Mesenchymal stem cell (in vitro differentiated cells and primary cell): ENCODE results near the gene ARID5A.
A peak's percentile ranks its signal among the peaks of the same experiment; 100 is the strongest.

Source experiments
- DNase-seq: peaks from one replicate; pipeline ENCODE4 v3.0.0-alpha.2; 2013
- H2AFZ ChIP-seq: one replicate; pipeline ENCODE4 v1.6.1; 2013; ENCODE audit warnings: low read depth, mild to moderate bottlenecking, control low read depth, inconsistent platforms, low read length, moderate library complexity
- H2AK5ac ChIP-seq: 2 replicates; pipeline ENCODE4 v1.6.1; 2013; ENCODE audit warnings: low read length, moderate library complexity, mild to moderate bottlenecking, inconsistent platforms; ENCODE audit not compliant: severe bottlenecking
- H2BK120ac ChIP-seq: one replicate; pipeline ENCODE4 v1.6.1; 2013; ENCODE audit warnings: low read depth, mild to moderate bottlenecking, inconsistent platforms, low read length, moderate library complexity
- H2BK12ac ChIP-seq, 2 experiments: one replicate each; pipeline ENCODE4 v1.6.1; 2013; ENCODE audit warnings: inconsistent platforms in 2 of 2, low read length in 2 of 2, mild to moderate bottlenecking in 2 of 2, moderate library complexity in 2 of 2, control low read depth in 1 of 2
- H2BK15ac ChIP-seq: one replicate; pipeline ENCODE4 v1.6.1; 2013; ENCODE audit warnings: mild to moderate bottlenecking, low read depth, inconsistent platforms; ENCODE audit not compliant: poor library complexity, severe bottlenecking
- H2BK5ac ChIP-seq: 2 replicates; pipeline ENCODE4 v1.6.1; 2013; ENCODE audit warnings: low read depth, mild to moderate bottlenecking, low read length, control low read depth, inconsistent platforms; ENCODE audit not compliant: poor library complexity, severe bottlenecking
- H3K14ac ChIP-seq, 2 experiments: one replicate each; pipeline ENCODE4 v1.6.1; 2013; ENCODE audit warnings: inconsistent platforms in 2 of 2, low read length in 2 of 2, control low read depth in 1 of 2, mild to moderate bottlenecking in 1 of 2, moderate library complexity in 1 of 2
- H3K18ac ChIP-seq, 2 experiments: one replicate each; pipeline ENCODE4 v1.6.1; 2013; ENCODE audit warnings: inconsistent platforms in 2 of 2, low read length in 2 of 2, control low read depth in 1 of 2, low read depth in 1 of 2, mild to moderate bottlenecking in 1 of 2
- H3K23ac ChIP-seq, 2 experiments: one replicate each; pipeline ENCODE4 v1.6.1; 2013; ENCODE audit warnings: inconsistent platforms in 2 of 2, low read length in 2 of 2, mild to moderate bottlenecking in 2 of 2, moderate library complexity in 2 of 2, control low read depth in 1 of 2
- H3K27ac ChIP-seq: 2 replicates; pipeline ENCODE4 v1.5.1; 2013; ENCODE audit warnings: mild to moderate bottlenecking, moderate library complexity, low read length, control low read depth, inconsistent platforms; ENCODE audit not compliant: poor library complexity, severe bottlenecking
- H3K27me3 ChIP-seq, 2 experiments: 2 replicates each; pipeline versions ENCODE4 v1.6.1 to v1.7.0; 2013; ENCODE audit warnings: low read length in 2 of 2, mild to moderate bottlenecking in 2 of 2, moderate library complexity in 2 of 2, control low read depth in 1 of 2, inconsistent platforms in 1 of 2; ENCODE audit not compliant: control insufficient read depth in 1 of 2, insufficient read depth in 1 of 2
- H3K36me3 ChIP-seq, 2 experiments: 2 replicates each; pipeline versions ENCODE4 v1.6.1 to v1.7.0; 2013; ENCODE audit warnings: low read length in 2 of 2, control low read depth in 1 of 2, inconsistent platforms in 1 of 2, low read depth in 1 of 2, mild to moderate bottlenecking in 1 of 2; ENCODE audit not compliant: insufficient read depth in 2 of 2, control insufficient read depth in 1 of 2
- H3K4ac ChIP-seq, 2 experiments: one replicate each; pipeline ENCODE4 v1.6.1; 2013; ENCODE audit warnings: inconsistent platforms in 2 of 2, low read length in 2 of 2, mild to moderate bottlenecking in 2 of 2, moderate library complexity in 2 of 2, control low read depth in 1 of 2, low read depth in 1 of 2
- H3K4me1 ChIP-seq: 2 replicates; pipeline ENCODE4 v1.6.1; 2013; ENCODE audit warnings: low read depth, low read length, control low read depth; ENCODE audit not compliant: control insufficient read depth, insufficient read depth
- H3K4me2 ChIP-seq: 2 replicates; pipeline ENCODE4 v1.6.1; 2013; ENCODE audit warnings: low read length, mild to moderate bottlenecking, inconsistent platforms; ENCODE audit not compliant: poor library complexity, severe bottlenecking
- H3K4me3 ChIP-seq, 2 experiments: 2 replicates each; pipeline versions ENCODE4 v1.5.1 to v1.7.0; 2013; ENCODE audit warnings: low read length in 2 of 2, mild to moderate bottlenecking in 2 of 2, control low read depth in 1 of 2, low read depth in 1 of 2; ENCODE audit not compliant: insufficient read depth in 1 of 2
- H3K79me1 ChIP-seq: replicated peaks from 2 replicates; pipeline ENCODE4 v1.6.1; 2013; ENCODE audit warnings: mild to moderate bottlenecking, control low read depth, low read length, inconsistent platforms; ENCODE audit not compliant: poor library complexity, severe bottlenecking
- H3K9ac ChIP-seq: 2 replicates; pipeline ENCODE4 v1.7.0; 2013; ENCODE audit warnings: mild to moderate bottlenecking, low read length, moderate library complexity
- H3K9me3 ChIP-seq: 2 replicates; pipeline ENCODE4 v1.7.0; 2013; ENCODE audit warnings: mild to moderate bottlenecking, low read length; ENCODE audit not compliant: control insufficient read depth
- H4K8ac ChIP-seq: one replicate; pipeline ENCODE4 v1.6.1; 2013; ENCODE audit warnings: inconsistent platforms, mild to moderate bottlenecking, low read length, moderate library complexity
- H4K91ac ChIP-seq: one replicate; pipeline ENCODE4 v1.6.1; 2013; ENCODE audit warnings: mild to moderate bottlenecking, low read length, inconsistent platforms
- WGBS: methylation state at CpG from one replicate; pipeline ENCODE4 v1.1.7; 2013; ENCODE audit warnings: mixed read lengths; 5-methylcytosine and 5-hydroxymethylcytosine counted together

Gene ARID5A

GRCh38 chr2:96549967-96550786 lies 13.6 kb downstream of the ARID5A start:
- 80% methylated on average over 53 of the region's 61 CpGs for WGBS

GRCh38 chr2:96550787-96551604 lies 14.4 kb downstream of the ARID5A start:
- H4K91ac ChIP-seq, result no peak overlapping the region
- no peak overlapping the region for H2BK15ac ChIP-seq
- H3K4ac ChIP-seq, result no peak overlapping the region
- H3K4me3 ChIP-seq, result no peak overlapping the region
- H3K4me1 ChIP-seq, result peaks cover 11% of the 10 kb centered on the region
- H3K27ac ChIP-seq, result no peak overlapping the region
- no peak for DNase-seq
- no peak overlapping the region for H3K18ac ChIP-seq
- H2AFZ ChIP-seq, result no peak overlapping the region
- H3K27me3 ChIP-seq, result no peaks in the 10 kb centered on the region
- H3K36me3 ChIP-seq, result peaks cover 50 to 53% of the 10 kb centered on the region in 2 experiments
- H2AK5ac ChIP-seq, result no peak overlapping the region
- H3K9me3 ChIP-seq, result no peaks in the 10 kb centered on the region
- no peak overlapping the region for H3K4me2 ChIP-seq
- no peak overlapping the region for H3K9ac ChIP-seq
- no peak overlapping the region for H2BK5ac ChIP-seq
- WGBS, result 94% methylated on average over 13 of the region's 14 CpGs
- H3K79me1 ChIP-seq, result peaks cover 4% of the 10 kb centered on the region
- H3K14ac ChIP-seq, result no peak overlapping the region
- H2BK120ac ChIP-seq, result no peak overlapping the region
- H4K8ac ChIP-seq, result no peak overlapping the region
- no peak overlapping the region for H3K23ac ChIP-seq
- H2BK12ac ChIP-seq, result no peak overlapping the region

More at GRCh38 chr2:96549967-96550786, 13.6 kb downstream of the ARID5A start:
- Histone ChIP-seq H4K91ac (no peak overlapping the region), H2BK120ac (no peak overlapping the region), H3K4me1 (peaks cover 10% of the 10 kb centered on the region), H2AFZ (no peak overlapping the region), H3K9me3 (no peaks in the 10 kb centered on the region), H3K27me3 (no peaks in the 10 kb centered on the region), H3K9ac (no peak overlapping the region), H3K14ac (no peak overlapping the region), H2BK5ac (no peak overlapping the region), H3K4ac (no peak overlapping the region), H3K4me2 (no peak overlapping the region), H3K18ac (no peak overlapping the region), H3K79me1 (peaks cover 4% of the 10 kb centered on the region), H3K4me3 (no peak overlapping the region), H2BK15ac (no peak overlapping the region), H3K36me3 (peaks cover 51 to 53% of the 10 kb centered on the region in 2 experiments), H2BK12ac (no peak overlapping the region), H3K27ac (no peak overlapping the region), H2AK5ac (no peak overlapping the region), H4K8ac (no peak overlapping the region), H3K23ac (no peak overlapping the region)
- no peak for DNase-seq

GRCh38 chr2:96551605-96552314 lies 15.2 kb downstream of the ARID5A start:
- H3K4me2 ChIP-seq, result no peak overlapping the region
- no peak overlapping the region for H3K18ac ChIP-seq
- 94% methylated on average over 25 of the region's 25 CpGs for WGBS

More at GRCh38 chr2:96551605-96552314, 15.2 kb downstream of the ARID5A start:
- Histone ChIP-seq H3K4me3 (no peak overlapping the region), H3K36me3 (peaks cover 47 to 53% of the 10 kb centered on the region in 2 experiments), H2BK12ac (no peak overlapping the region), H4K8ac (no peak overlapping the region), H2BK5ac (no peak overlapping the region), H3K9me3 (no peaks in the 10 kb centered on the region), H2AFZ (no peak overlapping the region), H2AK5ac (no peak overlapping the region), H3K23ac (no peak overlapping the region), H3K4ac (no peak overlapping the region), H3K14ac (no peak overlapping the region), H2BK15ac (peak overlapping the region; percentile 12), H2BK120ac (no peak overlapping the region), H3K27me3 (no peaks in the 10 kb centered on the region), H4K91ac (no peak overlapping the region), H3K4me1 (peaks cover 15% of the 10 kb centered on the region), H3K27ac (no peak overlapping the region), H3K79me1 (no peaks in the 10 kb centered on the region), H3K9ac (no peak overlapping the region)
- DNase-seq, result no peak
